GM18499 (cell line): ENCODE data around the gene ATXN7L1.

Experiments
- ATAC-seq: cut with Tn5 transposase; IDR thresholded peaks from one replicate; pipeline ENCODE4 v1.9.1; 2021; ENCODE audit warnings: moderate number of reproducible peaks; ENCODE audit not compliant: insufficient read depth, unreplicated experiment

The ATXN7L1 gene

DNA sequence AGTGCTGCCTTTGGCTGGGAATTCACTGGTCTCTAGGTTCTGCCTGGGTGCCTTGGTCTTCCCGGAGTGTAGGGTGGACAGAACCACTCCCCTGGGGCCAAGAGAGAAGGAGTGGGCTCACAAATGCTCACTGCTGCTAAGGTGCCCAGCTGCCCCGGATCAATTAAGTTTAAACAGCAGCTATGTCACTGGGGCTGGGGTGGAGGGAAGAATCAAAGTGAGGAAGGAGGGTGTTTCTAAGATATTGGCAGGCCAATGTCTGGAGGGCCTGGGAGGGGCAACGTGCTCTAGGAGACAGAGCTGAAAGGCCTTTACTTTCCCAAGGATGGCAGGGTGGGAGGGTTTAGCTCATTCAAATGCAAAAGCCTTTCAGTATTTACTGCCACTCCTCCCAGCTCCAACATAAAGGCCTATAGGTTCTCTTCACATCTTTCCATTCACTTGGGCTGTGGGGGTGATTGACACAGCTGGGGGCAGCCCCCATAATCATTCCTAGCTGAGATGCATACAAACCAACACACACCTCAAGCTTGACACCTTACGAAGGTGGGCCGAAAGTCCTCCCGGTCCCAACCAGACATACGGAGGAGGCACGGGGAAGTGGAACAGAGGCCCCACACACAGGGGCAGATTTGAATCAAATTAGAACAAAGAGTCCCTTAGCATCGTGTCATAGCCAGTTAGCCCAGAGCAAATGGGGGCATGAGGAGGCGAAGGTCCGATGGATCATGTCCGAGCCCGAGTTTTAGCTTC, 187.2 kb downstream of the ATXN7L1 start:
- ATAC-seq: no peak

DNA sequence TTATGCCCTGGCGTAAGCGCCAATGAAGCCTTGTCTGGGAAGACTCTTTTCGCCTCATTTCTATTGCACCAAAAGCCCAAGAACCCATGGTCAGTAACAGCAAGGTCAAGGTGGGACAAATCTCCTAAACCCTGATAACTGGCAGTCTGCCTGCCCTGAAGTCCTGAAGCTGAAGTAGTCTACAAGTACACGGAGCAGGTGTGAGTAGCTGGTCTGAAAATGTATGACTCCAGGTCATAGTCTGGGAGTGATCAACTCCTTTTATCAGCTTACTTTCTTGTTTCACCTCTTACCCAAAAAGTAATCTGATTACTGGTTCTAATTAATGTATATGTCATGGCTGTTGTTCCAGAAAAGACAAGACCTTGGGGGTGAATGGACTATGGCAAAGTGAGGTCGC, 187.8 kb downstream of the ATXN7L1 start:
- no peak for ATAC-seq

DNA sequence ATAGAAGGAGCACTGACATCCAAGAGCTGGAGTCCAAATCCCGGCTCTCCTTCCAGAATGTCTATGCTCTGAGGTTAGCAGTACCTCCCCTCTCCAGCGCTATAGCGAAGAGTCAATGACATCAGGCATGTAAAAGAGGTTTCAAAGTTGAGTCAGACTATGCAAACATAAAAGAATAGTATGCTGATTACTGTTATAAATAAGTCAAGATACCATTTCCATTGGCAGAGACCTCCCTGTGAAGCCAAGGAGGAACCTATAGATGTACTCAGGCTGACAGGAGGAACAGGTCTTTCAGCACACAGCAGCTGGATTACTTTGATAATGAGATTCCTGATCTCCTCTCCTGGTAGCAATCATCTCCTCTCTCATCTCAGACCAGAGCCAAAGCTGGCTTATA, 191.2 kb downstream of the ATXN7L1 start:
- ATAC-seq: no peak

DNA sequence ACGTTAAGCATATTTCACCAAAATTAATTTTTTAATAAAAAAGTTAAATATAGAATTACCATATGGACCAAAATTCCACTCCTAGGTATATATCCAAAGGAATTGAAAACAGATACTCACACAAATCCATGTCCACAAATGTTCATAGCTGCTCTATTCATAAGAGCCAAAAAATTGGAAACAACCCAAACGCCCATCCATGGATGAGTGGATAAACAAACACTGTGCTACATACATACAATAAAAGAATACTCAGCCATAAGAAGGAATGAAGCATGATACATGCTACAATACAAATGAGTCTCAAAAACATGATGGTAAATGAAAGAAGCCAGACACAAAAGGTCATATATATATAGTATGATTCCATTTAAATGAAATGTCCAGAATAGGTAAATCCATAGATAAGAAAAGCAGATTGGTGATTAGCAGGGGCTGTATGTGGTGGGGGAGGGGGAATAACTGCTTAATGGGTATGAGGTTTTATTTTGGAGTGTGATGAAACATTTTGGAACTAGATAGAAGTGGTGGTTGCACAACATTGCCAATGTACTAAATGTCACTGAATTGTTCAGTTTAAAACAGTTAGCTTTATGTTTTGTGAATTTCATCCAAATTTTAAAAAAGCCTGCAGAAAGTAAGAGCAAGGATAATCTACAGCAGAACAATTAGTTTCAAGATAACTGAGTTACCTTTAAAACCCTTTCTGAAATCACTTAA, 193.9 kb downstream of the ATXN7L1 start:
- ATAC-seq: no peak

DNA sequence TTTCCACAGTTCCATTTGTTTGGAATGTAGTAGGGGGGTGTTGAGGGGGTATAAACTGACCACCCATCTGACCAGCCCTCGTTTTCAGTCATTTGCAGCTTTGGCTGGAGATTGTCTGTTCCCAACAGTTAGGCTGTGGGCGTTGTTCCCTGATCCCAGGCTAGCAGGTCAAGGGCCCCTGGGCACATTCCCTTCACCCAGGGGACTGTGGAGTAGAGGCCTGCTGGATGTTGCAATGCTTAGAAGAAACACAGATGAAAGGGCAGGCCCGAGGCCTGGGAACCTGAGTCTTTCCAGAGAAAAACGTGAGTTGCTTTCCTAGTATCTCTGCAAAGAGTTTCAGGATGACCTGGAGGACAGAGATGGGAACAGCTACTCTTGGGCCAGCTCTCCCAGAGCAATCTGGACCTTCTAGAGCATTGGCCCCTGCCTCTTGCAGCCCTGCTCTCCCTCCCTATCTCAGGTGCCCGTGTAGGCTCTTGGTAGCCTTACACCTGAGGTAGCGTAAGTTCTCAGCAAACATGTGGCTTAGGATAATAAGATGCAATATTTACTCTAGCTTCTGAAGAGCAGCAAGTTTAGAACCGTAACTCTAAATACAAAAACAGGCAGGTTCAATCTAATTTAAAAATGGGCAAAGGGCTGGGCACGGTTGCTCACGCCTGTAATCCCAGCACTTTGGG, 195.8 kb downstream of the ATXN7L1 start:
- no peak for ATAC-seq

DNA sequence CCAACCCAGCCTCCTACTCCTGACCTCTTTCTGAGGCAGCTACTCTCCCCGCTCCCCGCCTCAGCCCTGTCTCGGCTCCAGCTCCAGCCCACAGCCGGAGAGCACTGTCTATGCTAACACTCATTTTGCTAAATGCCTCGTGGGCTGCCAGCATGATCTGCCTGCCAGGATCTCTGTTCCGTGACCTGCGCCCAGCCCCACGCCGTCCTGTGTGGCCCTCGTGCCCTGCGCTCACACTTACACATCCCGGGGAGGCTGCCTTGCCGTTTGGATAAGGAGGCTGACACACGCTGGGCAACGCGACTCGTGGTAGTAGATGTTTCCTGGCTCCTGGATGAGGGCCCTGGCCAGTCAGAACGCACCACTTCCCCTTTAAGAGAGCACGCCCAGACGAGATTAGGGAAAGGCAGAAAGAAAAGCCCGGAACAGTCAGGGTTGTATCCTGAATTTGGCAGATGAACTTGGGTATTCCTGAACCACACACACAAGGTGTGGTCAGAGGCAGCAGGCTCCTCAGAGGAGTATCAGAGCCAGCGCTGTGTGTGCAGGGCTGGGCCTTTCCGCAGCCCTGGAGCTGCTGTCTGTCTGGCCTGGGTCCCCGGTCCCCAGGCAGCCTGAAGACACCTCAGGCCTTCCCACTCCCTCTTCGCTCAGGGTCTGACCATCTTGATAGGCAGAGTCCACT, 197.4 kb downstream of the ATXN7L1 start:
- ATAC-seq: no peak

DNA sequence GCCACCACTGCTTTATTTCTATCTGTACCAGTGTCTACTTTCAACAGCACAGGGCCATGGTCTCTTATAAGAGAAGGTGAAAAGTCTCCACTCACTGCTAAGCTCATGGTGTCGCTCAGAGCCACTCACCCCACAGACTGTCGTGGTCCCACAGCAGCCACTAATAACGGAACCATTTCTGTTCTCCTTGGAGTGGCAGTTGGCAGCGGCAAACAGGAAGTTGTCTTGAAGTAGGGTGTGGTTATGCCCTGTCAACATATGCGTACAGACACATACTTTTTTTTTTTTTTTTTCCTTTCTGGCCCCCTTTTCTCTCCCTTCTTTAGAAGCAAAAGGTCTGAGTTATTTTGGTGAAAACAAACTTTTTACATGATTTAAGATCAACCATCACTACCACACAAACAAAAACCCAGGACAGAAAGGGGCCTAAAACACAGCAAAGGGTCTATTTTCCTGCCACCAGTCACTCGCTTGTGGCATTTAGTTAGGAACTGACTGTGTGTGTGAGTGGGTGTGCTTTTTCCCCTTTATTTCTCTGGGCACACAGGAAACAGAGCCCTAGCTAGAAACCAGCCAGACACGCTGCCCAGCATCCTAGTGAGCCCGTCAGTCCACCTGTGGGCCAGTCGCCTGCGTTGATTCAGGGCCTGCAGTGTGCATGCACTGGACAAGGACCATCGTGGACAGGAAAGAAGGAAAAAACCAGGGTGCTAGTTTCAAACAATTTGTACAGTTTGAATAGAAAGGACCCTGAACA, 198.4 kb downstream of the ATXN7L1 start:
- peak; percentile 43 for ATAC-seq

DNA sequence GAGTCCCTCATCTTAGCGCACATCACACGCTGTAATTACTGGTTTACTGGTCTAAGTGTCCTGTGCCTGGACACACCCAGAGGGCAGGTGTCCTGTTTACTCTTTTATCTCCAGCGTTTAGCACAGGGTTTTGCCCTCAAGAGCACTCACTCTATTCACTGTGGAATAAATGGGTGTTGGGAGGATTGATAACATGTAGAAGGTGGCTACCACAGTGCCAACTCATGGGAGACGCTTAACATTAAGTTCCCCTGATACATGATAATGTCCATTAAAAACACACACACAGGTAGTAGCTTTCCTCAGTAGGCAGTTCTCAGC, 199.0 kb downstream of the ATXN7L1 start:
- no peak for ATAC-seq

DNA sequence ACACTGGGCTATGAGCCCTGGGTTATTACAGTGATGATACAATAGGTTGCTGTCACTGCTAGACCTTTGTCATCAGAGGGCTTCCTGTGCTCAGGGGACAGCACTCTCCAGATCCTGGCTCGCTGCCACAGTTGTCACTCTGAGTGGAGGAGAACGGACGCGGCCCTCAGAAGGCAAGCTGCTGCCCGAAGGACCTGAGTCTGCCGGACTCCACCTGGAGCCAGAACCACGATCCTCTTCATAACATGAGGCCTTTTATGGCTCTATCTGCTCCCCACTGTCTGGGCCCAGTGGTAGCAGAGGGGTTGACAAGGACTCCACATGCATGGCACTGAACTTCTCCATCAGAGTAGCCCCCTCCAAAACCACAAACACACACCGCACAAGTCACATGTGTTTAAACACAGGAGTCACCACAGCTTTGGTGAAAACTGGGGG, 200.4 kb downstream of the ATXN7L1 start:
- no peak for ATAC-seq

DNA sequence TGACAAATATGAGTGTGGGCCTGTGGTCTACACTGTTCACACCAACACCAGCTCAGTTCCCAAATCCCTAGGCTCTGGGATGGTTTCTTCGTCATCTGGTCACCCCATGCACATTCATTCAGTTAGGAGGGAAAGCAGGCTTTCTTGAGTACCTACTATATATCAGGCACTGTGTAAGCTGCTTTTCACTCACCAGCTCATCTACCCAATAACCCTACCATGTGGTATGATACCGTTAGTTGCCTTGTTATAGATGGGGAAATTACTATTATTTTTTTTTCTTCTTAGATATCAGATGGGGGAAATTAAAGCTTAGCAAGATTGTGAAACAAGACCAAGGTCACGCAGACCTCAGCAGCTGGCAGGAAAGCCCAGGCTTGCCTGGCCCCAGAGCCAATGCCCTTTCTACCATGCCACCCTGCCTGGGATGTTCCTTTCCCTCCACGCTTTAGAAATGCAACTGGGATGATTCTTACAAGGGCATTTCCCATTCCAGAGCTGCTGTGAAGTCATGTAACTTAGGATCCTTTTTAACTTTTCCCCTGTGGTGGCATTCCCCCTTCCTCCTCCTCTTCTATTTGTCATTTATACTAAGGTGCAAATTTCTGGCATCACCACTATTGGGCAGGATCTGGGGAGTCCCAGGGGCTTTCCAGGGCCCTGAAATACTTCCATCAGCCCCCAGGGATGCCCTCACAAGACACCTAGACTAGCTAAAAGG, 202.0 kb downstream of the ATXN7L1 start:
- no peak for ATAC-seq

DNA sequence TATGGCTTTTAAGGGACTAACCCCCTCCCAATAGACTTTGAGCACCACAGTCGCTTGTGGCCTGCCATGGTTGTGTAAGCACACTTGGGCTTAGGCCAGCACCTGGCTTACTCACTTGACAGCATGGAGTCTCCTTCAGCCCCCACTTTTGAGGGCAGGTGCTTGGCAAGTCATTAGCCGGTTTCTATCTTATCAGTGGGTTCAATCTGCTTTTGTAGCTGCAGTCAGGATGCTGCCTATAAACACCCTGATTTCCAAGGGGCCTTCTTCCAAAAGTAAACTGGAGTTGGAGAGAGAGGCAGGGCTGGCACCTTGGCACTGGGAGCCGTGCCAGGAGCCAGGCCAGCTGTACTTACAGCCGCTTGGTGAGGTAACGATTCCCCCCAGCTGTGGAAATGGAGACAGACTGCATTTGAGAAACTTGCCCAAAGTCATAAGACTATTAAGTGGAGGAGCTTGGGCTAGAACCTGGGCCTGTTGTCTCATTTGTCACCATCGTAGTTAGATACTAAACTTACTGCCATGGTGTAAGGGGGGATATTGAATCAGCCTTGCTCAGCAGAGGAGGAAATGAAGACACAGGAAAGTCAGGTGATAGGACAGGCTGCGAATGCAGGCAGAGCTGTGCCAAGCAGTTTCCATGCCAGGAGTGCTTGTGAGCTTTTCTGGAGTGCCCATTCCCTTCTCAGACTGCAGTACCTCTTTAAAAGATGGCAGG, 202.9 kb downstream of the ATXN7L1 start:
- no peak for ATAC-seq

DNA sequence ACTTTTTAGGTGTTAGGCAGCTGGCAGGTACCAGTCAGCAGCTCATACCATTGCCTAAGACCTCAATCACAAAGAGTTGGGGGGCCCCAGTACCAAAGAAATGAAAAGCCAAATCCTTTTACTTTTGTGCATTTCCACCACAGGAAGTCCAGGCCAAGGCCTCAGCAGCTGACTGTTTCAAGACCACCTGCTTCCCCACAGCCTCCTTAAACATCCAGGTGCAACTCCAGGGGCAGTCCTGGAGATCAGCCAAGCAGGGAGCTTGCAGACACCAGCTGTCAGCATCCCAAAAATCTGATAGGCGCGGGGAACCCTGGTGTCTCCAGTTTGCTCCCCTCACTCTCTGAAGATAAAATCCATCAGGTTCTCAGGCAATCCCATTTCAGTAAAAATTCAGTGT, 203.6 kb downstream of the ATXN7L1 start:
- no peak for ATAC-seq

DNA sequence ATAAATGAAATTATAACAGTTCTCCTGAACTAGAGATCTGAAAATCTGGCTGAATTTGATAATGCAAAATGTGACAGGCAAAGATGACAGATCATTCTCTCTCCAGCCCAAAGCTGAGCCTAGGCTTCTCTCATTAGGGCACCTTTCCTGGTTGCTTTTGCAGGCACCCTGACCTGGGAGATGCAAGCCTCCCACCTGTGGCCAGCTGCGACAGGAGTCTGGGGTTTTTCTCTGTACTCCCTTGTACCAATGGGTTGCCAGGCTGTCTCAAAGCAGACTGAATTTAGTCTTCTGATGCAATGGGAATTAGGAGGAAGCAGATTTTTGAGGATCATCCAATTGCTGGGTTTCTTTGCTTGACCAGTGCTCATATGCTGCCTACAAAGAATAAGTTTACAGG, 210.1 kb downstream of the ATXN7L1 start:
- ATAC-seq: no peak

DNA sequence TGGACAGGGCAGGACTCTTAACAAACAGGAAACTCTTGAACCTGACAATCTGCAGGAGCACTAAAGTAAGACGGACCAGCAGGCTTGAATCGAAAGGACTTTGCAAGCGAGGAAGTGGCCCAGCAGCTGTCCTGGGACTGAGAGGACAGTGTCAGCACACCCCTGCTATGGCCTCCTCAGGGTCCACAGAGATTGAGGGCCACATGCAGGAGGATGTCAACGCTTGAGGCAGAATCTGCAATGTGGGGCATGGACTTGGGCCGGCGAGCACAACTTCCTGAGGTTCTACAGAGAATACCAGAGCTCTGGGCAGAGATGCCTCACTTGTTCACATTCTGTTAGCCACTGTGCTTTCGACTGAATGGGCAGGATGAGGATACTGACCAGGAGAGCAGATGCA, 210.7 kb downstream of the ATXN7L1 start:
- ATAC-seq: no peak

DNA sequence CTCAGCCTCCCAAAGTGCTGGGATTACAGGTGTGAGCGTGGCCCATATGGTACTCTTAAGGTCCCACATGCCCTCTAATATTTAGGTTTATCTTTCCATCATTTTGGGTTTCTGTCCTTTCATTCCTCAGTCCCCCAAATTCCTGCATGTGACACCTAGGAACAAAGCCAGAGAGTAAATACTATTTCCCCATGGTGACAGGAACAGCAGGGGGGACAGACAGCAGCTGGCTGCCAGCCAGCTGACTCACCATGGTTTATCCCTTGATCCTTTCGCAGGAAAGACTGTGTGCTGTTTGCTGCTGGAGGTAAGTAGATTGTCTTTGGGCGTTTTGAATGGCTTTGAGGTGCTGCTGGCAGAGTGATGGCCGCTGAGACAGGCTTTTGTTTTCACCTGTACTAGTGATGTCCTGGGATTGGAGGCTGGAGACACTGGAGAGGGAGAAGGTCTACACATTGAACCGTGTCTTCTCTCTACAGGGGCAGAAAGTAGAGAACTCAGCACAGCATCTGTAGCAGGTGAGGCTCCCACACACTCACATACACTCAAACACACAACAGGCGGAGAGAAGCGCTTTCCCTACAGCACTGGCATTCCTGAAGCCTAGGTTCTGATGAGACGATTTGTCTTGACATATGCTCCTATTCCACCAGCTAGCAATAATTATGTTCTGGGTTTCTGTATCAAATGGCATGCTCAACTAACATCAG, 211.4 kb downstream of the ATXN7L1 start:
- ATAC-seq: no peak

DNA sequence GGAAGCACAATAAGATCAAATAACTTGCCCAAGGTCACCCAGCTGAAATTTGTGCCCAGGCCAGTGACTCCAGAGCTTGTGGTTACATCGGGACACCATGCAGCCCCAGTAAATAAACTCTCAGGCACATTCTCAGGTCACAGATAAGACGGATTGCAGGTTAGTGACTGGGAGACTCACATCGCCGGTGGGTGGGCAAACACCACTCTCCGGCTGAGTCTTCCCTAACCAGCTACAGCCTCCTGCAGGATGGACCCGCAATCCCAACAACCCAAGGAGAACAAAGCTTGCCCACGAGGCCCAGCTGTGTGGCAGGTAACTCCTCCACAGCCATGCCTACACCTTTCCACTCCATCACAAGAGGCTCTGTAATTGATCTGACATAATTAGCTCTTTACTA, 213.4 kb downstream of the ATXN7L1 start:
- no peak for ATAC-seq

DNA sequence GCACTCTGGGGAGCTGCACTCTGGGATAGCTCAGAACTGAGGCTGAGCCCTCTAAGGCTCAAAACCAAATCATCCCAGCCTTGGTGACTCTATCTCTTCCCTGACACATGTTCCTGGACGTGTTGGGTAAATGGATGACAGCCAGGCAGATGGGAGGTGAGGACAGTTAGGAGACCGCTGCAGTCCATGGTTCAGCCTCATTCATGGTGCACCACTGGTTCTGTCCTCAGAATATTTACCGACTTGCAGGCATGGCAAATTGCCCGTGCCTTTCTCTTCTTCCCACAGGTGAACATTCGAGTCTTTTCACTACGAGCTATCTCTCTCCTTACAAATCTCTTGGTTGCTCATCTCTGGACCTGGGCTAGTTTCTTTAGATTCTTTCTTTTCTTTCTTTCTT, 214.8 kb downstream of the ATXN7L1 start:
- ATAC-seq: no peak

DNA sequence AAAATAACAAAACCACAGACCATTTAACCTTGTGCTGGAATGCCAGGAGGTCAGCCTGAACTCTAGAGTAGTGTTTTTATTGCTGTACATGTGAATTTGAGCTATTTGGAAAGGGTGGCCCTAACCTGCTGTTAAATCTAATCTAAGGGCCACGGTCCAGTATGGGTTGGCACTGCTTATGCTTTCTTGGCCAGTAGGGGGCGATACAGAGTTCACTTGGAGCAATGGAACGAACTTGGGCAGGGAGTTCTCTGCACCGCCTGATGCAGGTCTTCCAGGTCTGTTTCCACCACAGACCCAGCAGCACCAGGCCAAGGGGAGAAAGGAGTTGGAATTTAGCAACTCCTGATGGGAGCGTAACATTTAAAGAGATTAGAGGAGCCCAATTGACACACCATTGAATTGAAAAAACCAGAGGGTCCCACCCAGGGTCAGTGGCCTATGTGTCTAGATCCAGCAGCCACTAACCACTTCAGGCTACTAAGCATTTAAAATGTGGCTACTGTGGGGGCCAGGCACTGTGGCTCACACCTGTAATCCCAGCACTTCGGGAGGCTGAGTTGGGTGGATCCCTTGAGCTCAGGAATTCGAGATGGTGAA, 219.4 kb downstream of the ATXN7L1 start:
- ATAC-seq: no peak
